Karpas-422 (cell line): ENCODE results near the gene CHFR. TPM values are rescaled to one million over a fixed set of nuclear protein-coding genes. Genes with fewer than 3 reads are reported as not detected.
A peak's percentile ranks its signal among the peaks of the same experiment; 100 is the strongest.
"Not testable (repeated sequence)": the region's sequence is repeated elsewhere in the genome, so short reads cannot be mapped to it uniquely, and the experiment has no call there.

Experiments
- DNase-seq: peaks from one replicate; pipeline ENCODE4 v3.0.0-alpha.2; 2015
- H2AFZ ChIP-seq: fragments of 200-600 bp; sonication (generic); 2 replicates; pipeline ENCODE4 v1.6.1; 2014; ENCODE audit warnings: antibody characterized with exemption, low read length, mixed read lengths
- H3K27ac ChIP-seq: fragments of 200-600 bp; sonication (generic); 2 replicates; pipeline ENCODE4 v1.5.1; 2014; ENCODE audit warnings: mild to moderate bottlenecking, low read length, moderate library complexity
- H3K27me3 ChIP-seq: fragments of 200-600 bp; sonication (generic); 2 replicates; pipeline ENCODE4 v1.6.1; 2014; ENCODE audit warnings: low read length, mixed read lengths
- H3K36me3 ChIP-seq: fragments of 200-600 bp; sonication (generic); 2 replicates; pipeline ENCODE4 v1.6.1; 2014; ENCODE audit warnings: low read length, mixed read lengths; ENCODE audit not compliant: insufficient read depth
- H3K4me1 ChIP-seq: fragments of 200-600 bp; sonication (generic); 2 replicates; pipeline ENCODE4 v1.6.1; 2014; ENCODE audit warnings: mild to moderate bottlenecking, low read length, mixed read lengths
- H3K4me2 ChIP-seq: fragments of 200-600 bp; sonication (generic); 2 replicates; pipeline ENCODE4 v1.6.1; 2014; ENCODE audit warnings: low read length, low read depth, mild to moderate bottlenecking; ENCODE audit not compliant: poor library complexity, severe bottlenecking
- H3K4me3 ChIP-seq: fragments of 200-600 bp; sonication (generic); 2 replicates; pipeline ENCODE4 v1.5.1; 2014; ENCODE audit warnings: mild to moderate bottlenecking, antibody characterized with exemption, low read length, mixed read lengths
- H3K79me2 ChIP-seq: fragments of 200-600 bp; sonication (generic); 2 replicates; pipeline ENCODE4 v1.6.1; 2014; ENCODE audit warnings: mild to moderate bottlenecking, low read length, mixed read lengths
- H3K9ac ChIP-seq: fragments of 200-600 bp; sonication (generic); 2 replicates; pipeline ENCODE4 v1.6.0; 2014; ENCODE audit warnings: low read length
- H3K9me2 ChIP-seq: fragments of 200-600 bp; sonication (generic), shearing (Covaris generic); replicated peaks from 2 replicates; pipeline ENCODE4 v1.6.0; 2014; ENCODE audit warnings: mild to moderate bottlenecking, low read length, moderate library complexity; ENCODE audit not compliant: insufficient read depth
- H3K9me3 ChIP-seq: fragments of 300-700, 200-600 bp; sonication (generic); 2 replicates; pipeline ENCODE4 v1.6.1; 2014; ENCODE audit warnings: low read length, mixed read lengths
- H4K20me1 ChIP-seq: fragments of 200-600 bp; sonication (generic); 2 replicates; pipeline ENCODE4 v1.6.1; 2014; ENCODE audit warnings: mild to moderate bottlenecking, antibody characterized with exemption, low read length, low read depth; ENCODE audit not compliant: insufficient read depth
- total RNA-seq: library from RNA; depleted of rRNA; stranded (reverse); fragments of >200 nt; shearing (Covaris generic); gene quantifications from 2 replicates; pipeline ENCODE4 v1.2.3, GENCODE V29; 2014; ENCODE audit warnings: low replicate concordance; rRNA removed

Gene CHFR, protein sequence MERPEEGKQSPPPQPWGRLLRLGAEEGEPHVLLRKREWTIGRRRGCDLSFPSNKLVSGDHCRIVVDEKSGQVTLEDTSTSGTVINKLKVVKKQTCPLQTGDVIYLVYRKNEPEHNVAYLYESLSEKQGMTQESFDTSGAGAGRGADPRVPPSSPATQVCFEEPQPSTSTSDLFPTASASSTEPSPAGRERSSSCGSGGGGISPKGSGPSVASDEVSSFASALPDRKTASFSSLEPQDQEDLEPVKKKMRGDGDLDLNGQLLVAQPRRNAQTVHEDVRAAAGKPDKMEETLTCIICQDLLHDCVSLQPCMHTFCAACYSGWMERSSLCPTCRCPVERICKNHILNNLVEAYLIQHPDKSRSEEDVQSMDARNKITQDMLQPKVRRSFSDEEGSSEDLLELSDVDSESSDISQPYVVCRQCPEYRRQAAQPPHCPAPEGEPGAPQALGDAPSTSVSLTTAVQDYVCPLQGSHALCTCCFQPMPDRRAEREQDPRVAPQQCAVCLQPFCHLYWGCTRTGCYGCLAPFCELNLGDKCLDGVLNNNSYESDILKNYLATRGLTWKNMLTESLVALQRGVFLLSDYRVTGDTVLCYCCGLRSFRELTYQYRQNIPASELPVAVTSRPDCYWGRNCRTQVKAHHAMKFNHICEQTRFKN
- total RNA-seq, result 7.1 and 10.1 TPM in 2 replicates

DNA sequence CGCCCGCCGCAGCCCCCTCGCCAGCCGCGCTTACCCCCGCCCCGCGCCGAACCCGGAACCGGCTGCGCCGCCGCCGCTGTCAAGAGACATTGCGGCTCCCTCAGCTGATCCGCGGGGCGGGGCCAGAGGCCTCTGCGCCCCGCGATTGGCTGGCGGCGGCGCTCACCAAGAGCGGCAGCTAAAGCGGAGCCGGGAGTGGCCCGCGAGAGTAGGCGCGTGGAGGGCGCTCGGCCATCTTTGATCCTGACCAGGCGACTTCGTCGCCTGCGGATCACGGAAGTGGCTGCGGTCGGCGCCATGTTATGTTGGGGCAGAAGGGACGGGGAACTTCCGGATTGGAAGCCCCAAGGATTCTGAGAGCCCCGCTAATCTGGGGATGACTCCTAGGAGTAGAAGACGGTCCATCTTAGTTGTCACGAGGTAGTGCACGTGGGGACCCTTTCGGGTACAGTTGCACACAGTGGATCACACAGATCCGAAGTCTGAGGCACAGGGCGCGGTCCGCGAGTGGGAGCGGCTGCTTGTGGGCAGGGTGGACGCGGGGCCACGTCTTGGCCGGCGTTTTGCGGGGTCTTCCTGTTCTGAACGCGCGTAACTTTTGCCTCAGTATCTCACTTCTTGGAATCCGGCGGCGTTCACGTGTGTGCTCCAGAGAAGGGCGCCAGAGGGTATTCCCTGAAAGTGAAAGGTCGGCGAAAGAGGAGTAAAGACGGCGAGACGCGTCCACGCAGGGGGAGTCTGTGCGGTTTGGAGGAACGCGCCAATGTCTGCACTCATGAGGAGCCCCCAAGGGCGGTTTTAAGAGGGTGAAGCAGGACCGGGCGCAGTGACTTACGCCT is at the start of gene CHFR:
TSS of gene CHFR (minus strand) at position 93 of the 839 bp plus-strand sequence. CDS start 277 bp downstream, outside the sequence.
- DNase-seq, result peak; percentile 87
- Histone ChIP-seq H2AFZ (peak within 1 kb of the TSS; percentile 88; the same call in 1 of the 2 replicates), H3K4me1 (peaks cover 4% of the 10 kb centered on the region), H3K9me3 (peaks cover 12% of the 10 kb centered on the region), H3K9me2 (no peaks in the 10 kb centered on the region), H4K20me1 (no peaks in the 10 kb centered on the region), H3K4me3 (peak within 1 kb of the TSS; percentile 64), H3K79me2 (no peaks in the 10 kb centered on the region), H3K27ac (no peak within 1 kb of the TSS), H3K36me3 (0 out of 2 replicates have a peak, but pooled peaks cover 3% of the 10 kb centered on the region), H3K9ac (peak within 1 kb of the TSS; percentile 33; the same call in 1 of the 2 replicates), H3K4me2 (peak within 1 kb of the TSS; percentile 43), H3K27me3 (no peaks in the 10 kb centered on the region)

DNA sequence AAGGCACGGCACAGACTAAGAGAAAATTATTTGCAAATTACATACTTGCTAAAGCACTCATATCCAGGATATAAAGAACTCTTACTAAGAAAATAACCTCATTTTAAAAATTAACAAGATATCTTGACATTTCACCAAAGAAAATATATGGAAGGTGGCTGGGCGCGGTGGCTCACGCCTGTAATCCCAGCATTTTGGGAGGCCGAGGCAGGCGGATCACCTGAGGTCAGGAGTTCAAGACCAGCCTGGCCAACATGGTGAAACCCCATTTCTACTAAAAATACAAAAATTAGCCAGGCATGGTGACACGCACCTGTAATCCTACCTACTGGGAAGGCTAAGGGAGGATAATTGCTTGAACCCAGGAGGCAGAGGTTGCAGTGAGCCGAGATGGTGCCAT is 49.5 kb upstream of the CHFR start:
- H3K36me3 ChIP-seq, result peaks cover 21% of the 10 kb centered on the region
- not testable (repeated sequence) for H3K4me3 ChIP-seq, DNase-seq, H3K4me2 ChIP-seq, H2AFZ ChIP-seq, H3K9me2 ChIP-seq, H3K79me2 ChIP-seq, H3K9ac ChIP-seq, H3K27me3 ChIP-seq, H3K27ac ChIP-seq, H3K4me1 ChIP-seq, H4K20me1 ChIP-seq
- H3K9me3 ChIP-seq, result peaks cover 20% of the 10 kb centered on the region

DNA sequence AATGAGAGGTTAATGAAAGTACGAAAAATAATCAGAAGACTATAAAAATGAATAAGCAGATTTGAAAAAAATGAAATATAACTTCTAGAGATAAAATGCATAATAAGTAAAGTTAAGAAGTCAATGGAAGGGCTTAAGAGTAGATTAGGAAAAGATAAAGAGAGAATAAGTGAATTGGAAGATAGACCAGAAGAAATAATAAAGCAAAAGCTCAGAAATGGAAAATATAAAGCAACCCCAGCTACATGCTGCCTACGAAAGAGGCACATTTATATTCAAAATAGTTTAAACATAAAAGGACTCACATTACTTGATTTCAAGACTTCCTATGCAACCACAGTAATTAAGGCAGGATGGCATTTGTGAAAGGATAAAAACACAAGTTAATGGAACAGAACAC is 48.8 kb upstream of the CHFR start:
- Histone ChIP-seq H2AFZ (no peak overlapping the region), H3K27ac (no peak overlapping the region), H3K9ac (no peak overlapping the region), H3K79me2 (no peaks in the 10 kb centered on the region), H4K20me1 (no peaks in the 10 kb centered on the region), H3K27me3 (no peaks in the 10 kb centered on the region), H3K4me1 (no peaks in the 10 kb centered on the region), H3K9me2 (no peaks in the 10 kb centered on the region), H3K9me3 (peaks cover 21% of the 10 kb centered on the region), H3K4me3 (no peak overlapping the region), H3K36me3 (peaks cover 18% of the 10 kb centered on the region), H3K4me2 (no peak overlapping the region)
- no peak for DNase-seq

DNA sequence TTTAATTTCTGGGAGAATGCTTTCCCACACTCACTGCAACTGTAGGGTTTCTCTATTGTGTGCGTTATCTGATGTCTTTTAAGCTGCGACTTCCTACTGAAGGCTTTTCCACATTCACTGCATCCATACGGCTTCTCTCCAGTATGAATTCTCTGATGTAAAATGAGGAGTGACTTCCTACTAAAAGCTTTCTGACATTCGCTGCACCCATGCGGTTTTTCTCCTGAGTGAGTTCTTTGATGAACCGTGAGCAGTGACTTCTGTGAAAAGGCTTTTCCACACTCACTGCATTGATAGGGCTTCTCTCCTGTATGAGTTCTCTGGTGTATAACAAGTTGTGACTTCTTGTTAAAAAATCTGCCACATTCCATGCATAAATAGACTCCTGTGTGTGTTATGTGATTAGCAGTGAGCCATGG is 39.0 kb upstream of the CHFR start:
- no peak overlapping the region for H2AFZ ChIP-seq
- H3K9me2 ChIP-seq, result no peaks in the 10 kb centered on the region
- H3K36me3 ChIP-seq, result peaks cover 13% of the 10 kb centered on the region; the same call in 1 of the 2 replicates
- H3K9ac ChIP-seq, result no peak overlapping the region
- no peak overlapping the region for H3K27ac ChIP-seq
- H3K4me2 ChIP-seq, result no peak overlapping the region
- H4K20me1 ChIP-seq, result no peaks in the 10 kb centered on the region
- H3K4me1 ChIP-seq, result no peaks in the 10 kb centered on the region
- no peak for DNase-seq
- H3K27me3 ChIP-seq, result no peaks in the 10 kb centered on the region
- no peak overlapping the region for H3K4me3 ChIP-seq
- H3K79me2 ChIP-seq, result no peaks in the 10 kb centered on the region
- peaks cover 72% of the 10 kb centered on the region for H3K9me3 ChIP-seq

DNA sequence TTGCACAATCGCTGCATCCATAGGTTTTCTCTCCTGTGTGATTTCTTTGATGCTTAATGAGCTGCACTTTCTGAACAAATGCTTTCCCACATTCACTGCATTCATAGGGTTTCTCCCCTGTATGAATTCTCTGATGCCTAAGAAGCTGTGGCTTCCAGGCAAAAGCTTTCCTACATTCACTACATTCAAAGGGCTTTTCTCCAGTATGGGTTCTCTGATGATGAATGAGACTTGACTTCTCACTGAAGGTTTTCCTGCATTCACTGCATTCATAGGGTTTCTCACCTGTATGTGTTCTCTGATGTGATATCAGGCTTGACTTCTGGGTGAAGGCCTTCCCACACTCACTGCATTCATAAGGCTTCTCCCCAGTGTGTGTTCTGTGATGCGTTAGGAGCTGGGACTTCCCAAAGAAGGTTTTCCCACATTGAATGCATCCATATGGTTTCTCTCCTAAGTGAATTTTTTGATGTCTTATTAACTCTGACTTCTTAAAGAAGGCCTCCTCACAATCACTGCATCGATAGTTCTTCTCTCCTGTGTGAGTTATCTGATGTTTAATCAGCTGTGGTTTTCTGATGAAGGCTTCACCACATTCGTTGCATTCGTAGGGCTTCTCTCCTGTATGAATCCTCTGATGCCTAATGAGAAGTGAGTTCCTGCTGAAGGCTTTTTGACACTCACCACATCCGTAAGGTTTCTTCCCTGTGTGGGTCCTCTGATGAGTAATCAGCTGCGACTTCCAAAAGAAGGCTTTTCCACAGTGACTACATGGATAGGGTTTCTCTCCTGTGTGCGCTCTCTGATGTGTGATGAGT is 38.4 kb upstream of the CHFR start:
- no peaks in the 10 kb centered on the region for H4K20me1 ChIP-seq
- no peak overlapping the region for H2AFZ ChIP-seq
- H3K4me1 ChIP-seq, result no peaks in the 10 kb centered on the region
- no peak for DNase-seq
- no peaks in the 10 kb centered on the region for H3K79me2 ChIP-seq
- no peak overlapping the region for H3K27ac ChIP-seq
- H3K9me3 ChIP-seq, result peaks cover 73% of the 10 kb centered on the region
- no peak overlapping the region for H3K4me3 ChIP-seq
- H3K4me2 ChIP-seq, result no peak overlapping the region
- no peaks in the 10 kb centered on the region for H3K27me3 ChIP-seq
- H3K9me2 ChIP-seq, result no peaks in the 10 kb centered on the region
- no peak overlapping the region for H3K9ac ChIP-seq
- H3K36me3 ChIP-seq, result peaks cover 8% of the 10 kb centered on the region; the same call in 1 of the 2 replicates

DNA sequence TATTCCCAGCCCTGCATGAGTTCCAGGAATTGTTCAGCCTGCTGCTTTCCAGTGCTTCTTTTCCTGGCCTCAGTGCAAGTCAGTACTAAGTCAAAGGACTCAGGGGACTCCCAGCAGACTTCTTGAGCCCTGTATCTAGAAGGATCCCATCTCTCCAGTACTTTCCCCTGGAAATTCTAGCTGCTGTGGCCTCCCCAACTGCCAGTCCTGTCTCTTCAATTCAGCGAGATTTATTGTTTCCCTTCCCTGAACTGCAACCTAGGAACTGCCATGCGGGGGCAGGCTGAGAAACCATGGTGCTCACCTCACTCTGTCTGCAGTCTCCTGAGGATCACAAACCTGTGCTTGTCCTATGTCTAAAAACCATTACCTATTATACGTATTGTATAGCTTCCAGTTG is 37.0 kb upstream of the CHFR start:
- Histone ChIP-seq H3K4me3 (no peak overlapping the region), H3K9ac (no peak overlapping the region), H3K27ac (no peak overlapping the region), H3K27me3 (no peaks in the 10 kb centered on the region), H3K9me2 (no peaks in the 10 kb centered on the region), H3K4me1 (no peaks in the 10 kb centered on the region), H3K4me2 (no peak overlapping the region), H3K79me2 (no peaks in the 10 kb centered on the region), H3K9me3 (peaks cover 64% of the 10 kb centered on the region), H3K36me3 (no peaks in the 10 kb centered on the region), H2AFZ (no peak overlapping the region), H4K20me1 (no peaks in the 10 kb centered on the region)
- DNase-seq, result no peak

DNA sequence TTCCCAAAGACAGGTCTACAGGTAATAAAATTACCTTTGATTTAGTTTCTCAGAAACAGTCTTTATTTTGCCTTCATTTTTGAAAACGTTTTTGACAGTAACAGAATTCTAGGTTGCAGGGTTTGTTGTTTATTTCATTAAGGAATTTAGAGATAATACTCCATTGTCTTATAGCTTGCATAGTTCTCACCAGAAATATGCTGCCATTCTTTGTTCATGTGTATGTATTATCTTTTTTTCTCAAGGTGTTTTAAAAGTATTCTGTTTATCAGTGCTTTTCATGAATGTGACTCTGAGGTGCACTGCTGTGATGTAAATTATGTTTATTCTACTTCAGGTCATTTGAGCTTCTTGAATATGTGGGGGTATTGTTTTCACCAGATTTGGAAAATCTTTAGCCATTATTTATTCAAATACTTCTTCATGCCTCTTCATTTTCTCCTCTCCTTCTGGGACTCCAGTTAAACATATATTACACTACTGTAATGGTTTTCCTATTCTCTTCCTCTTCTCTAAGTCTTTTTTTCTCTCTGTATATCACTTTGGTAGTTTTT is 36.0 kb upstream of the CHFR start:
- H3K79me2 ChIP-seq, result no peaks in the 10 kb centered on the region
- DNase-seq, result no peak
- no peak overlapping the region for H3K4me2 ChIP-seq
- no peaks in the 10 kb centered on the region for H3K27me3 ChIP-seq
- no peaks in the 10 kb centered on the region for H3K36me3 ChIP-seq
- H2AFZ ChIP-seq, result no peak overlapping the region
- H3K27ac ChIP-seq, result no peak overlapping the region
- H3K9me3 ChIP-seq, result peaks cover 61% of the 10 kb centered on the region
- no peaks in the 10 kb centered on the region for H3K9me2 ChIP-seq
- no peaks in the 10 kb centered on the region for H3K4me1 ChIP-seq
- H4K20me1 ChIP-seq, result no peaks in the 10 kb centered on the region
- H3K4me3 ChIP-seq, result no peak overlapping the region
- H3K9ac ChIP-seq, result no peak overlapping the region
